GM18526 (cell line): ENCODE measurements around the gene DDX52.

Experiments
- POLR2A ChIP-seq: IDR thresholded peaks from 3 replicates; pipeline ENCODE4 v1.6.1; 2011; ENCODE audit not compliant: insufficient read length; ENCODE audit errors: extremely low read depth

The DDX52 gene

GRCh38 chr17:37567137-37567536 is 76.1 kb downstream of the DDX52 start:
- no peak for TF ChIP-seq POLR2A

- TF ChIP-seq POLR2A = no peak
These were observed 79.0 kb downstream of the DDX52 start for GRCh38 chr17:37564252-37564651.

- TF ChIP-seq POLR2A = no peak
These were observed 81.1 kb downstream of the DDX52 start for GRCh38 chr17:37562016-37562745.
